Measurements from ENCODE around the gene ENAH.

ENAH gene

GRCh38 chr1:225559902-225560301 lies 93.0 kb downstream of the ENAH start:
- DNase-seq (ENCODE audit: low spot score): no peak

GRCh38 chr1:225559326-225559725 lies 93.6 kb downstream of the ENAH start:
- no peak for DNase-seq (ENCODE audit: low spot score)

GRCh38 chr1:225556694-225557093 lies 96.2 kb downstream of the ENAH start:
- no peak for DNase-seq (ENCODE audit: low spot score)

- DNase-seq (ENCODE audit: low spot score): no peak
Observed at GRCh38 chr1:225555821-225556220, 97.1 kb downstream of the ENAH start.

- DNase-seq (ENCODE audit: low spot score): peak; percentile 65
Observed at GRCh38 chr1:225554216-225554812, 98.6 kb downstream of the ENAH start.

- DNase-seq (ENCODE audit: low spot score): no peak
Observed at GRCh38 chr1:225549821-225550220, 103.1 kb downstream of the ENAH start.

GRCh38 chr1:225548140-225548857 lies 104.6 kb downstream of the ENAH start:
- no peak for DNase-seq (ENCODE audit: low spot score)

GRCh38 chr1:225545649-225546048 lies 107.3 kb downstream of the ENAH start:
- no peak for DNase-seq (ENCODE audit: low spot score)

GRCh38 chr1:225544924-225545323 lies 108.0 kb downstream of the ENAH start:
- no peak for DNase-seq (ENCODE audit: low spot score)

- DNase-seq (ENCODE audit: low spot score): no peak
Observed at GRCh38 chr1:225544263-225544662, 108.7 kb downstream of the ENAH start.

- DNase-seq (ENCODE audit: low spot score): no peak
Observed at GRCh38 chr1:225543350-225543749, 109.6 kb downstream of the ENAH start.

GRCh38 chr1:225541383-225541782 lies 111.5 kb downstream of the ENAH start:
- no peak for DNase-seq (ENCODE audit: low spot score)

- no peak for DNase-seq (ENCODE audit: low spot score)
Observed at GRCh38 chr1:225539575-225539974, 113.3 kb downstream of the ENAH start.

- DNase-seq (ENCODE audit: low spot score): no peak
Observed at GRCh38 chr1:225539069-225539468, 113.9 kb downstream of the ENAH start.

- DNase-seq (ENCODE audit: low spot score): no peak
Observed at GRCh38 chr1:225537554-225538251, 115.2 kb downstream of the ENAH start.

GRCh38 chr1:225535280-225535679 lies 117.6 kb downstream of the ENAH start:
- no peak for DNase-seq (ENCODE audit: low spot score)

- DNase-seq (ENCODE audit: low spot score): no peak
Observed at GRCh38 chr1:225534772-225535171, 118.2 kb downstream of the ENAH start.

- DNase-seq (ENCODE audit: low spot score): no peak
Observed at GRCh38 chr1:225534135-225534534, 118.8 kb downstream of the ENAH start.

- DNase-seq (ENCODE audit: low spot score): no peak
Observed at GRCh38 chr1:225533238-225533637, 119.7 kb downstream of the ENAH start.

GRCh38 chr1:225532240-225532944 lies 120.5 kb downstream of the ENAH start:
- DNase-seq (ENCODE audit: low spot score): no peak

- DNase-seq (ENCODE audit: low spot score): no peak
Observed at GRCh38 chr1:225529726-225530125, 123.2 kb downstream of the ENAH start.

GRCh38 chr1:225527575-225527974 lies 125.3 kb downstream of the ENAH start:
- no peak for DNase-seq (ENCODE audit: low spot score)

- DNase-seq (ENCODE audit: low spot score): no peak
Observed at GRCh38 chr1:225526878-225527277, 126.0 kb downstream of the ENAH start.

All from NAMALWA (cell line).